WTC11 (cell line): ENCODE results near the gene SMYD3. TPM values are rescaled to one million over a fixed set of nuclear protein-coding genes. Genes with fewer than 3 reads are reported as not detected.

Experiments
- ATAC-seq: fragments of 200-7000 bp; cut with Tn5 transposase; 2 replicates; pipeline ENCODE4 v1.10.0; 2021; ENCODE audit warnings: mild to moderate bottlenecking, moderate library complexity
- CTCF ChIA-PET: fragments of 300-600 bp; sonication (Branson Sonifier 250); formaldehyde crosslinking; loops from one replicate; lab custom pipeline; 2021; ENCODE audit warnings: antibody characterized with exemption; lab: Charles Lee
- POLR2A ChIA-PET: fragments of 350-600 bp; sonication (Branson Sonifier 250); formaldehyde crosslinking; loops from one replicate; lab custom pipeline; 2021; ENCODE audit warnings: antibody characterized with exemption; lab: Charles Lee
- DNase-seq: peaks from one replicate; pipeline ENCODE4 v3.0.0; 2021; ENCODE audit warnings: low spot score
- H3K27ac Mint-ChIP-seq: 2 replicates; pipeline ENCODE4 v1.8.0; 2021; ENCODE audit warnings: mixed read lengths
- H3K27me3 Mint-ChIP-seq: 2 replicates; pipeline ENCODE4 v1.8.0; 2021; ENCODE audit warnings: low read depth, mild to moderate bottlenecking, moderate library complexity, mixed read lengths
- H3K36me3 Mint-ChIP-seq: 2 replicates; pipeline ENCODE4 v1.8.0; 2021; ENCODE audit warnings: mixed read lengths
- H3K4me1 Mint-ChIP-seq: 2 replicates; pipeline ENCODE4 v1.8.0; 2022; ENCODE audit warnings: mixed read lengths
- H3K4me3 Mint-ChIP-seq: 2 replicates; pipeline ENCODE4 v1.8.0; 2021; ENCODE audit warnings: mild to moderate bottlenecking, moderate library complexity, mixed read lengths
- H3K9me3 Mint-ChIP-seq: 2 replicates; pipeline ENCODE4 v1.8.0; 2021; ENCODE audit warnings: mixed read lengths
- ARID4B ChIP-seq: sonication (generic); formaldehyde crosslinking; IDR thresholded peaks from 2 replicates; pipeline ENCODE4 v1.8.0; 2023; ENCODE audit warnings: missing genetic modification reagents, mild to moderate bottlenecking, borderline replicate concordance
- ATF3 ChIP-seq: sonication (generic); formaldehyde crosslinking; conservative IDR thresholded peaks from 2 replicates; pipeline ENCODE4 v1.8.1; 2022; ENCODE audit warnings: mild to moderate bottlenecking, missing genetic modification reagents
- CBFB ChIP-seq: sonication (generic); formaldehyde crosslinking; IDR thresholded peaks from 2 replicates; pipeline ENCODE4 v1.8.1; 2022; ENCODE audit warnings: mild to moderate bottlenecking, low read depth, missing genetic modification reagents
- CREB1 ChIP-seq: sonication (generic); formaldehyde crosslinking; IDR thresholded peaks from 2 replicates; pipeline ENCODE4 v1.8.0; 2023; ENCODE audit warnings: mild to moderate bottlenecking, missing genetic modification reagents
- ETV6 ChIP-seq: sonication (generic); formaldehyde crosslinking; IDR thresholded peaks from 2 replicates; pipeline ENCODE4 v1.8.1; 2022; ENCODE audit warnings: mild to moderate bottlenecking, missing genetic modification reagents
- HMGA2 ChIP-seq: fragments of 250-450 bp; sonication (Bioruptor Pico); IDR thresholded peaks from 2 replicates; pipeline ENCODE4 v1.4.0; 2021; ENCODE audit warnings: mild to moderate bottlenecking, moderate library complexity
- JUN ChIP-seq: sonication (generic); formaldehyde crosslinking; IDR thresholded peaks from 2 replicates; pipeline ENCODE4 v1.8.0; 2023; ENCODE audit warnings: mild to moderate bottlenecking, missing genetic modification reagents
- KAT7 ChIP-seq: sonication (generic); formaldehyde crosslinking; IDR thresholded peaks from 2 replicates; pipeline ENCODE4 v1.8.1; 2023; ENCODE audit warnings: missing genetic modification reagents, mild to moderate bottlenecking, borderline replicate concordance
- MLX ChIP-seq: sonication (generic); formaldehyde crosslinking; IDR thresholded peaks from 2 replicates; pipeline ENCODE4 v1.8.1; 2023; ENCODE audit warnings: mild to moderate bottlenecking, missing genetic modification reagents, moderate library complexity
- MYBL2 ChIP-seq: sonication (generic); formaldehyde crosslinking; IDR thresholded peaks from 2 replicates; pipeline ENCODE4 v1.8.1; 2023; ENCODE audit warnings: mild to moderate bottlenecking, moderate library complexity, missing genetic modification reagents
- NR2C2 ChIP-seq: sonication (generic); formaldehyde crosslinking; IDR thresholded peaks from 2 replicates; pipeline ENCODE4 v1.8.0; 2022; ENCODE audit warnings: mild to moderate bottlenecking, missing genetic modification reagents
- PRDM15 ChIP-seq: sonication (generic); formaldehyde crosslinking; IDR thresholded peaks from 2 replicates; pipeline ENCODE4 v1.8.0; 2022; ENCODE audit warnings: missing genetic modification reagents
- SMAD3 ChIP-seq: sonication (generic); formaldehyde crosslinking; IDR thresholded peaks from 2 replicates; pipeline ENCODE4 v1.8.0; 2022; ENCODE audit warnings: missing genetic modification reagents, mild to moderate bottlenecking, borderline replicate concordance
- TCF7 ChIP-seq: sonication (generic); formaldehyde crosslinking; IDR thresholded peaks from 2 replicates; pipeline ENCODE4 v1.8.0; 2022; ENCODE audit warnings: mild to moderate bottlenecking, low read depth, missing genetic modification reagents, moderate library complexity
- ZBTB43 ChIP-seq: sonication (generic); formaldehyde crosslinking; IDR thresholded peaks from 2 replicates; pipeline ENCODE4 v1.8.1; 2023; ENCODE audit warnings: mild to moderate bottlenecking, missing genetic modification reagents
- ZNF423 ChIP-seq: fragments of 250-450 bp; sonication (Bioruptor Pico); IDR thresholded peaks from 2 replicates; pipeline ENCODE4 v2.1.2; 2022; ENCODE audit warnings: mild to moderate bottlenecking, moderate library complexity
- ZNF532 ChIP-seq: fragments of 250-450 bp; sonication (Bioruptor Pico); IDR thresholded peaks from 2 replicates; pipeline ENCODE4 v1.9.0; 2021; ENCODE audit warnings: mild to moderate bottlenecking, borderline replicate concordance
- total RNA-seq: library from RNA; stranded (reverse); gene quantifications from 3 replicates; pipeline ENCODE4 v1.2.3, GENCODE V29; 2021

Gene SMYD3
- total RNA-seq, 1 experiment from 2014 or later, result 21.4 TPM

GRCh38 chr1:245837718-245838117 lies 669.4 kb downstream of the SMYD3 start (continued):
- TF ChIP-seq MLX (CRISPR knock-in tag), result no peak

- no peak for ATAC-seq
- H3K9me3 Mint-ChIP-seq, result no peaks in the 10 kb centered on the region
- no peak for TF ChIP-seq ZBTB43 (CRISPR knock-in tag)
- TF ChIP-seq JUN (CRISPR knock-in tag), result no peak
- no peak for TF ChIP-seq TCF7
- TF ChIP-seq SMAD3 (CRISPR knock-in tag), result no peak
- TF ChIP-seq MYBL2, result no peak
- TF ChIP-seq ZNF532 (CRISPR knock-in tag), result no peak
- no peak for TF ChIP-seq KAT7 (CRISPR knock-in tag)
- TF ChIP-seq CBFB (CRISPR knock-in tag), result no peak
- TF ChIP-seq ATF3 (CRISPR knock-in tag), result no peak
- no peak for TF ChIP-seq HMGA2
- TF ChIP-seq PRDM15 (CRISPR knock-in tag), result no peak
- no peak for TF ChIP-seq ETV6 (CRISPR knock-in tag)
- TF ChIP-seq ARID4B (CRISPR knock-in tag), result no peak
- TF ChIP-seq ZNF423, result no peak
- TF ChIP-seq NR2C2 (CRISPR knock-in tag), result no peak
- TF ChIP-seq CREB1, result no peak
- DNase-seq, result no peak
- ChIA-PET POLR2A (no interaction called here), CTCF (no interaction called here)
- no peak overlapping the region for H3K4me3 Mint-ChIP-seq
- H3K36me3 Mint-ChIP-seq, result no peaks in the 10 kb centered on the region
- no peak overlapping the region for H3K27ac Mint-ChIP-seq
- peaks cover 9% of the 10 kb centered on the region for H3K4me1 Mint-ChIP-seq
- no peaks in the 10 kb centered on the region for H3K27me3 Mint-ChIP-seq
Observed at GRCh38 chr1:245835386-245835785, 671.7 kb downstream of the SMYD3 start.
